ENCODE measurements around the gene MAGI1.

- no peak for TF ChIP-seq CTCF (IDR thresholded peaks at IDR 0.05)
- TF ChIP-seq POLR2A (IDR thresholded peaks at IDR 0.05), result no peak
Measured at GRCh38 chr3:65572175-65572777, 466.4 kb downstream of the MAGI1 start.

Measured in uterus (tissue), 2 donors.